ENCODE results near the gene CAPRIN1. TPM values are rescaled to one million over a fixed set of nuclear protein-coding genes. Genes with fewer than 3 reads are reported as not detected.
"Not testable (repeated sequence)": the region's sequence is repeated elsewhere in the genome, so short reads cannot be mapped to it uniquely, and the experiment has no call there.

CAPRIN1 gene
- total RNA-seq, 1 experiment from 2014 or later, result 224 TPM

DNA sequence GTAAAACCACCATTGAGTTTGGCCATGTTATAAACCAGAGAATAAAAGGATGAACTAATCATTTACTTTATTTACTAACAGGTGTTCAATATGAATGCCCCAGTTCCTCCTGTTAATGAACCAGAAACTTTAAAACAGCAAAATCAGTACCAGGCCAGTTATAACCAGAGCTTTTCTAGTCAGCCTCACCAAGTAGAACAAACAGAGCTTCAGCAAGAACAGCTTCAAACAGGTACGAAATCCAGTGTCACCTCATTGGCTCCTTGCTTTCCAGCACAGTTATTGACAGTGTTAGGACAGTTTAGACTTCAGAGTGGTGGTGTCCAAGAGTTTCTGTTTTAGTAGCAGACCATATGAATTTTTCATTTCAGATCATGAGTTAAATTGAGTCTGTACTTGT, 40.3 kb downstream of the CAPRIN1 start:
- no peaks in the 10 kb centered on the region for H3K9me3 ChIP-seq (ENCODE audit: low read length)
- intact Hi-C loops (cut with micrococcal nuclease), result no loop called here
- no TSS peak for BruUV-seq (replicated peaks)
- no peaks in the 10 kb centered on the region for H3K4me1 ChIP-seq (ENCODE audit: insufficient read depth, low read length)
- H3K9me2 ChIP-seq (replicated peaks; ENCODE audit: low read length), result no peaks in the 10 kb centered on the region
- peaks cover under 1% of the 10 kb centered on the region for H3F3A ChIP-seq (ENCODE audit: low read length, unreplicated experiment)
- no peak overlapping the region for H2AFZ ChIP-seq (ENCODE audit: low read length)
- POLR2A ChIA-PET (ENCODE audit: unreplicated experiment), result no interaction called here
- no peak for ATAC-seq
- 0 out of 2 replicates have a peak, but pooled peaks cover 3% of the 10 kb centered on the region for H4K20me1 ChIP-seq (ENCODE audit: low read length)
- peaks cover 9% of the 10 kb centered on the region for H3K79me2 ChIP-seq (ENCODE audit: low read length)
- no peak overlapping the region for H3K4me2 ChIP-seq (ENCODE audit: low read length)
- TF ChIP-seq EZH2phosphoT487 (IDR thresholded peaks at IDR 0.05; ENCODE audit: borderline replicate concordance, low read length), result no peak
- no peak for TF ChIP-seq EZH2 (IDR thresholded peaks at IDR 0.05; ENCODE audit: low read length, unreplicated experiment)
- TF ChIP-seq, protein P1, sequence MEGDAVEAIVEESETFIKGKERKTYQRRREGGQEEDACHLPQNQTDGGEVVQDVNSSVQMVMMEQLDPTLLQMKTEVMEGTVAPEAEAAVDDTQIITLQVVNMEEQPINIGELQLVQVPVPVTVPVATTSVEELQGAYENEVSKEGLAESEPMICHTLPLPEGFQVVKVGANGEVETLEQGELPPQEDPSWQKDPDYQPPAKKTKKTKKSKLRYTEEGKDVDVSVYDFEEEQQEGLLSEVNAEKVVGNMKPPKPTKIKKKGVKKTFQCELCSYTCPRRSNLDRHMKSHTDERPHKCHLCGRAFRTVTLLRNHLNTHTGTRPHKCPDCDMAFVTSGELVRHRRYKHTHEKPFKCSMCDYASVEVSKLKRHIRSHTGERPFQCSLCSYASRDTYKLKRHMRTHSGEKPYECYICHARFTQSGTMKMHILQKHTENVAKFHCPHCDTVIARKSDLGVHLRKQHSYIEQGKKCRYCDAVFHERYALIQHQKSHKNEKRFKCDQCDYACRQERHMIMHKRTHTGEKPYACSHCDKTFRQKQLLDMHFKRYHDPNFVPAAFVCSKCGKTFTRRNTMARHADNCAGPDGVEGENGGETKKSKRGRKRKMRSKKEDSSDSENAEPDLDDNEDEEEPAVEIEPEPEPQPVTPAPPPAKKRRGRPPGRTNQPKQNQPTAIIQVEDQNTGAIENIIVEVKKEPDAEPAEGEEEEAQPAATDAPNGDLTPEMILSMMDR (conservative IDR thresholded peaks at IDR 0.05; ENCODE audit: low read depth, low read length), result no peak
- H3K27me3 ChIP-seq (ENCODE audit: low read length), result no peaks in the 10 kb centered on the region
- CTCF ChIA-PET, result no interaction called here
- no peak overlapping the region for H3K4me3 ChIP-seq (ENCODE audit: low read length)
- no peak overlapping the region for H3K9ac ChIP-seq (ENCODE audit: low read length)
- no peak overlapping the region for H3K27ac ChIP-seq (ENCODE audit: low read length)
- no peak for DNase-seq
- peaks cover 73% of the 10 kb centered on the region for H3K36me3 ChIP-seq (ENCODE audit: low read depth, low read length)

- H3F3A ChIP-seq (ENCODE audit: low read length, unreplicated experiment); H3K9me3 ChIP-seq (ENCODE audit: low read length); H3K4me3 ChIP-seq (ENCODE audit: low read length); intact Hi-C loops (cut with micrococcal nuclease); H3K4me2 ChIP-seq (ENCODE audit: low read length); H3K9me2 ChIP-seq (replicated peaks; ENCODE audit: low read length); H3K27ac ChIP-seq (ENCODE audit: low read length); H2AFZ ChIP-seq (ENCODE audit: low read length); BruUV-seq (replicated peaks); H4K20me1 ChIP-seq (ENCODE audit: low read length); DNase-seq; H3K9ac ChIP-seq (ENCODE audit: low read length); H3K4me1 ChIP-seq (ENCODE audit: insufficient read depth, low read length); H3K27me3 ChIP-seq (ENCODE audit: low read length); ATAC-seq; H3K79me2 ChIP-seq (ENCODE audit: low read length); CTCF ChIA-PET: not testable (repeated sequence)
- POLR2A ChIA-PET (ENCODE audit: unreplicated experiment), result interaction anchor here (0.6 kb wide), 1 partner anchor 31 kb away, joined by 3 read pairs; no protein-coding TSS in a partner anchor
- peaks cover 80% of the 10 kb centered on the region for H3K36me3 ChIP-seq (ENCODE audit: low read depth, low read length)
These were observed 43.4 kb downstream of the CAPRIN1 start for GRCh38 chr11:34094900-34095299.

DNA sequence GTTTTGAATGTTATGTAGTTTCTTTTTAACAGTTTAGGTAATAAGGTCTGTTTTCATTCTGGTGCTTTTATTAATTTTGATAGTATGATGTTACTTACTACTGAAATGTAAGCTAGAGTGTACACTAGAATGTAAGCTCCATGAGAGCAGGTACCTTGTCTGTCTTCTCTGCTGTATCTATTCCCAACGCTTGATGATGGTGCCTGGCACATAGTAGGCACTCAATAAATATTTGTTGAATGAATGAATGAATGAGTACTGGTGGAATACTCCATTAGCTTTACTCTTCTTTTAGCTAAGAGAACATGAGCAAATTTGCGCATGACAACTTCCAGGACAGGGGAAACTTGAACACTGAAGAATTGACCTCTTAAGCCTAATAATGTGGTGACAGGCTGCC, 47.3 kb downstream of the CAPRIN1 start:
- no peak for TF ChIP-seq EZH2phosphoT487 (IDR thresholded peaks at IDR 0.05; ENCODE audit: borderline replicate concordance, low read length)
- no peak for TF ChIP-seq EZH2 (IDR thresholded peaks at IDR 0.05; ENCODE audit: low read length, unreplicated experiment)
- TF ChIP-seq, protein P1 (conservative IDR thresholded peaks at IDR 0.05; ENCODE audit: low read depth, low read length), result no peak
- CTCF ChIA-PET, result no interaction called here
- no peak overlapping the region for H3K4me3 ChIP-seq (ENCODE audit: low read length)
- peaks cover 63% of the 10 kb centered on the region for H3K36me3 ChIP-seq (ENCODE audit: low read depth, low read length)
- H4K20me1 ChIP-seq (ENCODE audit: low read length), result no peaks in the 10 kb centered on the region
- no peaks in the 10 kb centered on the region for H3K9me3 ChIP-seq (ENCODE audit: low read length)
- H3K27ac ChIP-seq (ENCODE audit: low read length), result no peak overlapping the region
- DNase-seq, result no peak
- no peaks in the 10 kb centered on the region for H3F3A ChIP-seq (ENCODE audit: low read length, unreplicated experiment)
- no peak for ATAC-seq
- POLR2A ChIA-PET (ENCODE audit: unreplicated experiment), result no interaction called here
- no peaks in the 10 kb centered on the region for H3K27me3 ChIP-seq (ENCODE audit: low read length)
- H2AFZ ChIP-seq (ENCODE audit: low read length), result no peak overlapping the region
- no peak overlapping the region for H3K4me2 ChIP-seq (ENCODE audit: low read length)
- no peaks in the 10 kb centered on the region for H3K4me1 ChIP-seq (ENCODE audit: insufficient read depth, low read length)
- H3K9ac ChIP-seq (ENCODE audit: low read length), result no peak overlapping the region
- H3K9me2 ChIP-seq (replicated peaks; ENCODE audit: low read length), result no peaks in the 10 kb centered on the region
- H3K79me2 ChIP-seq (ENCODE audit: low read length), result no peaks in the 10 kb centered on the region
- BruUV-seq (replicated peaks), result no TSS peak
- intact Hi-C loops (cut with micrococcal nuclease), result no loop called here
